Upper lobe of right lung (tissue), 1 donor: ENCODE measurements around the gene ZSCAN21. TPM values are rescaled to one million over a fixed set of nuclear protein-coding genes. Genes with fewer than 3 reads are reported as not detected.
A peak's percentile ranks its signal among the peaks of the same experiment; 100 is the strongest.
"Not testable (repeated sequence)": the region's sequence is repeated elsewhere in the genome, so short reads cannot be mapped to it uniquely, and the experiment has no call there.

Source experiments
- ATAC-seq: fragments of 200-7000 bp; cut with Tn5 transposase; one replicate; pipeline ENCODE4 v1.9.1; 2020; ENCODE audit warnings: mild to moderate bottlenecking, moderate library complexity
- DNase-seq: peaks from one replicate; pipeline ENCODE4 v3.0.0-alpha.2; 2020
- H3K27ac ChIP-seq: fragments of 200-600 bp; one replicate; pipeline ENCODE4 v1.8.0; 2022
- H3K27me3 ChIP-seq: fragments of 200-600 bp; one replicate; pipeline ENCODE4 v1.8.0; 2022; ENCODE audit warnings: mild to moderate bottlenecking
- H3K36me3 ChIP-seq: fragments of 200-600 bp; one replicate; pipeline ENCODE4 v1.8.0; 2022
- H3K4me1 ChIP-seq: fragments of 200-600 bp; one replicate; pipeline ENCODE4 v1.8.0; 2022
- H3K4me3 ChIP-seq: fragments of 200-600 bp; one replicate; pipeline ENCODE4 v1.8.0; 2022; ENCODE audit warnings: mild to moderate bottlenecking
- H3K9me3 ChIP-seq: fragments of 200-600 bp; one replicate; pipeline ENCODE4 v1.8.0; 2022
- intact Hi-C: fragments of 100-400 bp; cut with DNase I; formaldehyde crosslinking; loops from one replicate; pipeline ENCODE4 v1.11.0; 2022
- long read RNA-seq: library from polyadenylated mRNA; unstranded; transcript quantifications from one replicate; pipeline ENCODE4 v2.0.0, GENCODE V29; 2021
- total RNA-seq: library from RNA; stranded (reverse); fragmentation: NEBNext Ultra II Directional; extraction: Animal tissue kit (Norgen Biotek cat#: 25700); gene quantifications from one replicate; pipeline ENCODE4 v1.2.1, GENCODE V29; 2021
- TF ChIP-seq, protein P1 (sequence below): fragments of 200-600 bp; IDR thresholded peaks from one replicate; pipeline ENCODE4 v1.8.0; 2022; ENCODE audit warnings: antibody characterized with exemption
- donor health status: DM: no; HTN: yes; CAD: no; lungs with severe emphysema.

The ZSCAN21 gene
- total RNA-seq, result 10.0 TPM
- long read RNA-seq, transcript ZSCAN21-201 (4 exons, 2,005 nt), result major isoform, 6 of 15 reads
- long read RNA-seq, partial matches to known transcripts, result 0 of 15 reads
- long read RNA-seq, other reads (novel, unspliced or antisense), result 9 of 15 reads

GRCh38 chr7:100049441-100050291 lies at the start of gene ZSCAN21:
Gene ZSCAN21 (plus strand): TSS chr7:100049774. CDS start chr7:100057007, 7,233 bp downstream.
- Histone ChIP-seq H3K27me3 (no peaks in the 10 kb centered on the region), H3K27ac (peak within 1 kb of the TSS; percentile 96), H3K36me3 (no peaks in the 10 kb centered on the region), H3K9me3 (no peaks in the 10 kb centered on the region), H3K4me1 (peaks cover 7% of the 10 kb centered on the region), H3K4me3 (peak within 1 kb of the TSS; percentile 86)
- intact Hi-C loops, result no loop called here
- ATAC-seq (peak; percentile 98), DNase-seq (peak; percentile 93)
- TF ChIP-seq, protein P1, sequence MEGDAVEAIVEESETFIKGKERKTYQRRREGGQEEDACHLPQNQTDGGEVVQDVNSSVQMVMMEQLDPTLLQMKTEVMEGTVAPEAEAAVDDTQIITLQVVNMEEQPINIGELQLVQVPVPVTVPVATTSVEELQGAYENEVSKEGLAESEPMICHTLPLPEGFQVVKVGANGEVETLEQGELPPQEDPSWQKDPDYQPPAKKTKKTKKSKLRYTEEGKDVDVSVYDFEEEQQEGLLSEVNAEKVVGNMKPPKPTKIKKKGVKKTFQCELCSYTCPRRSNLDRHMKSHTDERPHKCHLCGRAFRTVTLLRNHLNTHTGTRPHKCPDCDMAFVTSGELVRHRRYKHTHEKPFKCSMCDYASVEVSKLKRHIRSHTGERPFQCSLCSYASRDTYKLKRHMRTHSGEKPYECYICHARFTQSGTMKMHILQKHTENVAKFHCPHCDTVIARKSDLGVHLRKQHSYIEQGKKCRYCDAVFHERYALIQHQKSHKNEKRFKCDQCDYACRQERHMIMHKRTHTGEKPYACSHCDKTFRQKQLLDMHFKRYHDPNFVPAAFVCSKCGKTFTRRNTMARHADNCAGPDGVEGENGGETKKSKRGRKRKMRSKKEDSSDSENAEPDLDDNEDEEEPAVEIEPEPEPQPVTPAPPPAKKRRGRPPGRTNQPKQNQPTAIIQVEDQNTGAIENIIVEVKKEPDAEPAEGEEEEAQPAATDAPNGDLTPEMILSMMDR, result peak; percentile 24

DNA sequence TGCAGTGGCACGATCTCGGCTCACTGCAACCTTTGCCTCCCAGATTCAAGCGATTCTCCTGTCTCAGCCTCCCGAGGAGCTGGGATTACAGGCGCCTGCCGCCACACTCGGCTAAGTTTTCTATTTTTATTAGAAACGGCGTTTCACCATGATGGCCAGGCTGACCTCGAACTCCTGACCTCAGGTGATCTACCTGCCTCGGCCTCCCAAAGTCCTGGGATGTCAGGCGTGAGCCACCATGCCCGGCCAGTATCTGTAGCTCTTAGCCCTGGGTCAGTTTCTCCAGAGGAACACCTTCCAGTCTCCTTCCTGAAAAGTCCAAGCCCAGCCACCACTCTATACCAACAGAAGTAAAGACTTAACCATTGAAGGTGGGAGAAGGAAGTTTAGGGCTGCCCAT lies 49.3 kb upstream of the ZSCAN21 start:
- peaks cover 9% of the 10 kb centered on the region for H3K4me1 ChIP-seq
- TF ChIP-seq, protein P1, result no peak
- DNase-seq (no peak), ATAC-seq (no peak)
- H3K27me3 ChIP-seq, result no peaks in the 10 kb centered on the region
- intact Hi-C loops, result no loop called here
- H3K36me3 ChIP-seq, result no peaks in the 10 kb centered on the region
- no peak overlapping the region for H3K4me3 ChIP-seq
- H3K27ac ChIP-seq, result no peak overlapping the region
- H3K9me3 ChIP-seq, result no peaks in the 10 kb centered on the region

GRCh38 chr7:100003711-100004661 lies 45.6 kb upstream of the ZSCAN21 start:
- TF ChIP-seq, protein P1, result no peak
- no peak overlapping the region for H3K27ac ChIP-seq
- ATAC-seq, result peak; percentile 98

GRCh38 chr7:100007887-100008286 lies 41.7 kb upstream of the ZSCAN21 start:
- no peak for ATAC-seq
- intact Hi-C loops, result no loop called here
- Histone ChIP-seq H3K27me3 (no peaks in the 10 kb centered on the region), H3K4me1 (peaks cover 11% of the 10 kb centered on the region), H3K36me3 (no peaks in the 10 kb centered on the region), H3K9me3 (no peaks in the 10 kb centered on the region), H3K4me3 (no peak overlapping the region), H3K27ac (no peak overlapping the region)
- DNase-seq, result no peak
- TF ChIP-seq, protein P1, result no peak

More at GRCh38 chr7:100003711-100004661, 45.6 kb upstream of the ZSCAN21 start:
- no peak overlapping the region for H3K4me3 ChIP-seq
- H3K4me1 ChIP-seq, result peaks cover 11% of the 10 kb centered on the region
- H3K27me3 ChIP-seq, result no peaks in the 10 kb centered on the region
- peak; percentile 81 for DNase-seq
- H3K36me3 ChIP-seq, result no peaks in the 10 kb centered on the region
- intact Hi-C loops, result no loop called here
- no peaks in the 10 kb centered on the region for H3K9me3 ChIP-seq

DNA sequence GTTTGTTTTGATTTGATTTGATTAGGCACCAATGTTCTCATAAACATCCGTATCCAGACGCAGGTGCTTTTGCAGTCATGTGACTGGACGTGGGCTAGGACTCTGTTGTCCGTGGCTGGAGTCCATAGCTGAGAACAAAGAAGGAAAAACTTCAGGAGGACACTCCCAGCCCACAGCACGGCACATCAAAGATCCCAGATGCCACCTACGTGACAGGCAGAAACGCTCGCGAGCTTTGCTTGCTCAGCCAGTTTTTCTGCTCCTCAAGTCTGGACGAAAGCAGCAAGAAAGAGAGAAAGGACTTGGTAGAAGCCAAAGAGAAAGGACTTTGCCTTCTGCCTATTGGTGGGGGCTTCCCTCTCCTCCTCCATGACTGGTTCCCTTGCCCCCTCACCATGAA lies 41.0 kb upstream of the ZSCAN21 start:
- DNase-seq (no peak), ATAC-seq (no peak)
- Histone ChIP-seq H3K4me3 (no peak overlapping the region), H3K36me3 (no peaks in the 10 kb centered on the region), H3K4me1 (peaks cover 10% of the 10 kb centered on the region), H3K27ac (no peak overlapping the region), H3K9me3 (no peaks in the 10 kb centered on the region), H3K27me3 (no peaks in the 10 kb centered on the region)
- intact Hi-C loops, result no loop called here
- TF ChIP-seq, protein P1, result no peak

- DNase-seq, intact Hi-C loops, H3K4me3 ChIP-seq, H3K9me3 ChIP-seq, H3K27ac ChIP-seq, H3K4me1 ChIP-seq, H3K36me3 ChIP-seq, ATAC-seq, H3K27me3 ChIP-seq: not testable (repeated sequence)
Measured at GRCh38 chr7:100009952-100010351, 39.6 kb upstream of the ZSCAN21 start.
